Mucosa of rectum (tissue), 2 donors: ENCODE measurements around the gene ACTG1.

Experiments used
- H3K27ac ChIP-seq, 2 donors: one replicate each; pipeline ENCODE4 v1.7.0; 2013; ENCODE audit warnings: inconsistent platforms in 2 of 2, low read depth in 2 of 2, low read length in 2 of 2
- H3K27me3 ChIP-seq, 2 donors: one replicate each; pipeline ENCODE4 v1.7.0; 2013; ENCODE audit warnings: low read length in 2 of 2; ENCODE audit not compliant: control insufficient read depth in 2 of 2, insufficient read depth in 2 of 2
- H3K36me3 ChIP-seq, 2 donors: one replicate each; pipeline ENCODE4 v1.7.0; 2013; ENCODE audit warnings: low read length in 2 of 2; ENCODE audit not compliant: control insufficient read depth in 2 of 2, insufficient read depth in 2 of 2
- H3K4me1 ChIP-seq, 2 donors: one replicate each; pipeline ENCODE4 v1.7.0; 2013; ENCODE audit warnings: low read length in 2 of 2, mild to moderate bottlenecking in 1 of 2; ENCODE audit not compliant: control insufficient read depth in 2 of 2, insufficient read depth in 2 of 2
- H3K4me3 ChIP-seq, 2 donors: one replicate each; pipeline ENCODE4 v1.7.0; 2013; ENCODE audit warnings: low read length in 2 of 2
- H3K9ac ChIP-seq, 2 donors: one replicate each; pipeline ENCODE4 v1.7.0; 2013; ENCODE audit warnings: low read length in 2 of 2, low read depth in 1 of 2, mild to moderate bottlenecking in 1 of 2
- H3K9me3 ChIP-seq, 2 donors: one replicate each; pipeline ENCODE4 v1.7.0; 2013; ENCODE audit warnings: low read length in 2 of 2; ENCODE audit not compliant: control insufficient read depth in 2 of 2
- donor health status: healthy.
- donor health status: Normal muscosa, but diverticular disease.

Gene ACTG1

DNA sequence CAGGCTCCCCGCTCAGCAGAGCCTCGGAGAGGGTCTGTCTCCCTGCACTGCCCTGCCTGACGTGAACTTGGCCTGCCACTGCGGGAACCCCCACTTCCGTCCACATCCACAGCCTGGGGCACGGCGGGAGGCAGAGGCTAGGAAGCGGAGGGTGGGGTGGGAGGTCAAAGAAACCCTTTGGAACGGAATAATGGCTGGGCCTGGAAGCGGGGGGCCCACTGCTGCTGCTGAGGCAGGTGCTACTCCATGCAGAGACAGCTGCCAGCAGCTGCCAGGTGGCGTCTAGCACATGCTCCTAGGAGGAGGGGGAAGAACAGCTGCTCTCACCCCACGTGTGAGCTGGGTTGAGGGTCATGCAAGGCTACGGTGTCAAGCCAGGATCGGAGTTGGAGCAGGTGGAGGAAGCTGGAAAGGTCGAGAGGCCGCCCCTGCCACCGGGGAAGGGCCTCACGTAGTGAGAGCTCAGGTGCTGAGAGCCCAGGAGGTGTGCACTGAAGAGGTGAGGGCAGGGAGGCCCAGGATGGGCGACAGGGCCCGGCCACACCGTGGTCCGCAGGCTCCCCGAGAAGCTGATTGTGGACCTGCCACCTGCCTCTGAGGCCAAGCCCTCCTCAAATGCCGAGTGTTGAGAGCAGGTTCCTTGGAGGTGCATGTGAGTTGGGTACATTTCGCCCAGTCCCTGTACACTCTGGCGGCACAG lies 25.4 kb upstream of the ACTG1 start:
- Histone ChIP-seq H3K9ac (no peak overlapping the region), H3K9me3 (no peaks in the 10 kb centered on the region), H3K4me3 (no peak overlapping the region), H3K27me3 (peaks cover 14 to 21% of the 10 kb centered on the region in 2 donors), H3K27ac (no peak overlapping the region), H3K36me3 (peaks cover 9 to 23% of the 10 kb centered on the region in 2 donors), H3K4me1 (peaks cover 6% of the 10 kb centered on the region in 2 donors)

DNA sequence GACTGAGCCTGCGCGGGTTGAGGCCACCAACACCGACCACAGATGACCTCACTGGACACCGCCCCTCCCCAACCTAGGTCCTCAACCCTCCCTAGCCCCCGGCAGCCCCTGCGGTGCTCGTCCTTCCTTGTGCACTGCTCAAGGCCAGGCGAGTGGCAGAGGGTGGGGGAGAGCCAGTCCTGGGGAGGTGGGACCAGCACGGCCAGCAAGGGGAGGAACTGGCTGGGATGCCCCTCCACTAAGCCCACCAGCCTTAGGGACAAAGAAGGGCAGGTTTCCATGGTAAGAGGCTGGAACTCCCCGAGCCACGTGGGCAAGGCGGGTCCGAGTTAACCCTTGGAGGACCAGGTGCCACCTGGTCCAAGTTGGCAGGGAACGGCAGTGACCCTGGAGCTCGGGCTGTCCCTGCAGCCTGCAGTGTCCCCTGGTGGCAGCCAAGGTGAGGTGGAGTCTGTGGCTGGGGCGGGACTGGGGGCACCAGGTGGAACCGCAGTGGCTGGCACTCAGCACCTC lies 24.8 kb upstream of the ACTG1 start:
- Histone ChIP-seq H3K4me3 (no peak overlapping the region), H3K27me3 (peaks cover 14 to 21% of the 10 kb centered on the region in 2 donors), H3K9ac (no peak overlapping the region), H3K36me3 (peaks cover 9 to 17% of the 10 kb centered on the region in 2 donors), H3K27ac (no peak overlapping the region), H3K4me1 (peaks cover 6% of the 10 kb centered on the region in 2 donors), H3K9me3 (no peaks in the 10 kb centered on the region)

DNA sequence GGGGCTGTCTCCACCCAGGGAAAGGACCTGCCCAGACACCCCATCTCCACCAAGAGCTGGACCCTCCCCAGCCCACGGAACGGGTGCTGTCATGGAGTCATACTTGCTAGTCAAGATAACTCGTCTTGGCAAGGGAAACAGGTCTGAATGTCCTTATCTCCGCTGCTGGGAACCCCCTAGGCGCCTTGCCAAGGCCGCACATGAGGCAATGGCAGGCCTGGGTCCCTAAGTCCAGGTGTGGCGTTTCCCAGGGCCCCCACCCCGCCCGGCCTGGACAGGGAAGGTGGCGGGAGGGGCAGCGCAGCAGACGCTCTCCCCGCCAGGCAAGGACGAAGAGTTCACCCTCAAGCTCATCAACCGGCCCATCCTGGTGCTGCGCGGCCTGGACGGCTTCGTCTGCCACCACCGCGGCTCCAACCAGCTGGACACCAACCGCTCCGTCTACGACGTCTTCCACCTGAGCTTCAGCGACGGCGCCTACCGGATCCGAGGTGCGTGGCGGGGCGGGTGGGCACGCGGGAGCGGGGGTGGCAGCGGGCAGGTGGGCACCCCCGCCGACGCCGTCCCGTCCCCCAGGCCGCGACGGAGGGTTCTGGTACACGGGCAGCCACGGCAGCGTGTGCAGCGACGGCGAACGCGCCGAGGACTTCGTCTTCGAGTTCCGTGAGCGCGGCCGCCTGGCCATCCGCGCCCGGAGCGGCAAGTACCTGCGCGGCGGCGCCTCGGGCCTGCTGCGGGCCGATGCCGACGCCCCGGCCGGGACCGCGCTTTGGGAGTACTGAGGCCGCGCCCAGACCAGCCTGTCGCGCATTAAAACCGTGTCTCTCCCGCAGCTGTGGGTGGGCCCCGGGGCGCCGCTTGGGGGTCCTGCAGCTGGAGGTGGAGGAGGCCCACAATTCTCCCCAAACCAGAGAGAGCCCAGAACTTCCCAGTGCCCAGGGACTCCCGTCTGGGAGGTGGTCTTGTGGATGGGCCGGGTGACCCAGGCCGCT lies 24.0 kb upstream of the ACTG1 start:
- H3K36me3 ChIP-seq: peaks cover 9 to 17% of the 10 kb centered on the region in 2 donors
- H3K4me1 ChIP-seq: peaks cover 6% of the 10 kb centered on the region in 2 donors
- no peak overlapping the region for H3K4me3 ChIP-seq
- no peaks in the 10 kb centered on the region for H3K9me3 ChIP-seq
- H3K27ac ChIP-seq: no peak overlapping the region
- H3K9ac ChIP-seq: no peak overlapping the region
- peaks cover 14 to 21% of the 10 kb centered on the region in 2 donors for H3K27me3 ChIP-seq

DNA sequence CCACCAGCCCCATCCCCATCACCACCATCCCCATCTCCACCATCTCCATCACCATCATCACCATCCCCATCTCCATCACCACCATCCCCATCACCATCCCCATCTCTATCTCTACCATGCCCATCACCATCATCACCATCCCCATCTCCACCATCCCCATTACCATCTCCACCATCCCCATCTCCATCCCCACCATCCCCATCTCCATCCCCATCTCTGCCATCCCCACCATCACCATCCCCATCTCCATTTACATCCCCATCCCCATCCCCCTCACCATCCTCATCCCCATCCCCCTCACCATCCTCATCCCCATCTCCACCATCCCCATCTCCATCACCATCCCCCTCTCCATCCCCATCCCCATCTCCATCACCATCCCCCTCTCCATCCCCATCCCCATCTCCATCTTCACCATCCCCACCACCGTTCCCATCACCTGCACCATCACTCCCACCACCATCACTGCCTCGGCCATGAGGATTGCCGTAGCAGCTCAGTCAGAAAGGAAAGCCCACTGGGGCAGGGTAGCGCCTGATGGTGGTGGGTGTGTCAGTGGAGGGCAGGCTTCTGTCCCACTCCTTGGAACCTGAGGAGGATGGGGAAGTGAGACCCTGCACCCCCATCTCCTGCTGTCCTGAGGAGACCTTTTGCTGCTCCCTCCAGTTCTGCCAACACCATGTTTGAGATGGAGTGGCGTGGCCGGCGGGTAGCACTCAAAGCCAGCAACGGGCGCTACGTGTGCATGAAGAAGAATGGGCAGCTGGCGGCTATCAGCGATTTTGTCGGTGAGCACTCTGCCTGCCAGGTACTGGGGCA lies 23.1 kb upstream of the ACTG1 start:
- Histone ChIP-seq H3K27me3 (peaks cover 14 to 21% of the 10 kb centered on the region in 2 donors), H3K9ac (no peak overlapping the region), H3K9me3 (no peaks in the 10 kb centered on the region), H3K4me1 (peaks cover 6% of the 10 kb centered on the region in 2 donors), H3K4me3 (no peak overlapping the region), H3K36me3 (peaks cover 9 to 10% of the 10 kb centered on the region in 2 donors), H3K27ac (no peak overlapping the region)

DNA sequence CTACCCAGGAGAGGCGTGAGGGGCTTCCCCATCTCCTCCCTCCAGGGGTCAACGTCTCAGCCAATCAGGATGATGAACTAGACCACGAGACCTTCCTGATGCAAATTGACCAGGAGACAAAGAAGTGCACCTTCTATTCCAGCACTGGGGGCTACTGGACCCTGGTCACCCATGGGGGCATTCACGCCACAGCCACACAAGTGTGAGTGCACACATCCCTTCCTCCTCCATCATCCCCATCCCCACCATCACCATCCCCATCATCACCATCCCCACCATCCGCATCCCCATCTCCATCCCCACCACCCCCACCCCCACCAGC lies 22.4 kb upstream of the ACTG1 start:
- H3K9ac ChIP-seq: no peak overlapping the region
- peaks cover 3 to 4% of the 10 kb centered on the region in 2 donors for H3K36me3 ChIP-seq
- H3K27me3 ChIP-seq: peaks cover 14 to 23% of the 10 kb centered on the region in 2 donors
- H3K4me3 ChIP-seq: no peak overlapping the region
- H3K4me1 ChIP-seq: peaks cover 6% of the 10 kb centered on the region in 2 donors
- no peak overlapping the region for H3K27ac ChIP-seq
- no peaks in the 10 kb centered on the region for H3K9me3 ChIP-seq

- Histone ChIP-seq H3K27ac (no peak overlapping the region), H3K4me3 (no peak overlapping the region), H3K36me3 (peaks cover 2 to 3% of the 10 kb centered on the region in 2 donors), H3K9ac (no peak overlapping the region), H3K27me3 (peaks cover 14 to 27% of the 10 kb centered on the region in 2 donors), H3K9me3 (no peaks in the 10 kb centered on the region), H3K4me1 (peaks cover 6% of the 10 kb centered on the region in 2 donors)
These were observed 21.8 kb upstream of the ACTG1 start for GRCh38 chr17:81534157-81535006.

DNA sequence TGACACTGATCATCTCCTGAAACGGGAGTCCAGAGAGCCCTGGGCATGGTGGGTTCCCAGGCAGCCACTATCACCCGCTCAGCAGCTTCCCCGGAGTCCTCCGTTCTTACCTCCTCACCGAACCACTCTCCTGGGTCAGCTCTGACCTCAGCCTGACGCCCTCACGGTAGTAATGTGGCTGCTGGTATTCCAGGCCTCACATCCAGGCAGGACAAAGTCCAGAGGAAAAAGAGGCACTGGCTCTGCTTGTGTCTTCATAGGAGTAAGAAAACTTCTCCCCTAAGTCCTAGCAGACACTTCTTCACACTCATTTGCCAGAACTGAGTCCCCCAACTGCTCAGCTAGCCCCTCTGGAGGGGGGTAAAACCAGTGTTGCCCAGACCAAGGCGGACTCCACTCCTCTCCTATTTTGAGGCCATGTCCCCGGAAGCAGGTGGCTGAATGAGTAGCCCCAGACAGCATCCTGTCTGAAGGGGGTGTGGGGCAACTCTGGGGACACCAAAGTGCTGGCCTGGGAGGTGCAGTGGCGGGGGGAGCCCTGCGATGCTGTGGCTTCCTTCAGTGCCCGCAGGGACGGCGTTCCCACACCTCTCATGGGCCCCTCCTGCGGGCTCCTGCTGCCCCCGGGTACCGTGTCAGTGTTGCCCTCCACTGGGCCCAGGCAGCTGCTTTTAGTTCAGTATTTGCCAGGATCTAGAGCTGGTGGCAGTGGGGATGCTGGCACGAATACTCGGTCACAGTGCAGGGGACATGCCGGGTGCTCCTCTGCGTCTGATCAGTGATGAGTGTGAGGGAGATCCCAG lies 20.9 kb upstream of the ACTG1 start:
- H3K9me3 ChIP-seq: no peaks in the 10 kb centered on the region
- peaks cover 21 to 35% of the 10 kb centered on the region in 2 donors for H3K27me3 ChIP-seq
- no peak overlapping the region for H3K4me3 ChIP-seq
- H3K4me1 ChIP-seq: peaks cover 6 to 9% of the 10 kb centered on the region in 2 donors
- no peaks in the 10 kb centered on the region for H3K36me3 ChIP-seq
- no peak overlapping the region for H3K27ac ChIP-seq
- H3K9ac ChIP-seq: no peak overlapping the region

GRCh38 chr17:81532490-81533287 lies 20.1 kb upstream of the ACTG1 start:
- Histone ChIP-seq H3K9ac (no peak overlapping the region), H3K36me3 (no peaks in the 10 kb centered on the region), H3K4me1 (peaks cover 7 to 11% of the 10 kb centered on the region in 2 donors), H3K27me3 (peaks cover 23 to 36% of the 10 kb centered on the region in 2 donors), H3K27ac (no peak overlapping the region), H3K4me3 (no peak overlapping the region), H3K9me3 (no peaks in the 10 kb centered on the region)
